ENCODE measurements around the gene ELF3.
"Not testable (repeated sequence)": the region's sequence is repeated elsewhere in the genome, so short reads cannot be mapped to it uniquely, and the experiment has no call there.

Gene ELF3

DNA sequence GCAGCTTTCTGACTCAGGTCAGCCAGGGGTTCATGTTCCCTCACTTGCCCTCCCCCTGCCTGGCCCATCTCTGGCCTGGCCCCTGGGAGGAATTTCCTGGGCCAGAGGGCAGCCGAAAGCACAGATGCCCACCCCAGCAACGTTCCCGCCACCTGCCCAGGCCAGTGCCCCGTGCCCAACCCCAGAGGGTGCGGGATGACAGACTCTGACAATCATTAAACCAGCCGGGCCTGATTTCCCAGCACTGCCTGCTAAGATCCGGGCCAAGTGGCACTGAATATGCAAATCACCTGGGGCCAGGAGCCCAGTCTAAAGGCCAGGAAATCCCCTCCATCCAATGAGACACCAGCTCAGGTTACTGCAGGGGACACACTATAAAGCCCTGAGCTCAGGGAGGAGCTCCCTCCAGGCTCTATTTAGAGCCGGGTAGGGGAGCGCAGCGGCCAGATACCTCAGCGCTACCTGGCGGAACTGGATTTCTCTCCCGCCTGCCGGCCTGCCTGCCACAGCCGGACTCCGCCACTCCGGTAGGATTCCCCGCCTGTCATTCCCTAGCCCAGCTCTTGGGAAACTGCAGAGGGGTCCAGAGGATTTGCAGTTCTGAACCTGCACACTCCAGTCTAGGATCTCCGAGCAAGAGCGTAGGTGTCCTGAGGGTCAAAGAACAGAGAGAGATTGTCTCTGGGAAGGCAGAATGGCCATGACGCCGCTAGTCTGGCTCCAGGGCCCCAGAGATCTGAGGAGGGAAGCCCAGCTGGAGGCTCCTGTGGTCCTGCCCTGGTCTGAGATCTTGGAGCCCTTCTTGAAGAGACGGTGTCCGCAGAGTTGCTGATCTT lies at the start of gene ELF3:
ELF3 (plus strand) TSS at position 408 of the 836 bp plus-strand sequence. CDS start 550 bp downstream, outside the sequence.
- Histone ChIP-seq H3K4me1 (ENCODE audit: control insufficient read depth, insufficient read depth, low read length) (peaks cover 46% of the 10 kb centered on the region), H3K9ac (ENCODE audit: low read length) (peak within 1 kb of the TSS; percentile 70), H3K36me3 (ENCODE audit: control insufficient read depth, insufficient read depth, low read length) (peaks cover 34% of the 10 kb centered on the region), H3K4me3 (ENCODE audit: low read depth, low read length) (peak within 1 kb of the TSS; percentile 70), H3K9me3 (ENCODE audit: control insufficient read depth, insufficient read depth, low read depth, low read length) (no peaks in the 10 kb centered on the region), H3K27ac (ENCODE audit: low read depth, low read length) (peak within 1 kb of the TSS; percentile 46; the same call in 1 of the 2 replicates), H3K27me3 (ENCODE audit: control insufficient read depth, insufficient read depth, low read length) (no peaks in the 10 kb centered on the region)

GRCh38 chr1:201962382-201962781 lies 48.0 kb upstream of the ELF3 start:
- H3K27me3 ChIP-seq (ENCODE audit: control insufficient read depth, insufficient read depth, low read length); H3K27ac ChIP-seq (ENCODE audit: low read depth, low read length); H3K9ac ChIP-seq (ENCODE audit: low read length); H3K9me3 ChIP-seq (ENCODE audit: control insufficient read depth, insufficient read depth, low read depth, low read length); H3K4me1 ChIP-seq (ENCODE audit: control insufficient read depth, insufficient read depth, low read length); H3K4me3 ChIP-seq (ENCODE audit: low read depth, low read length): not testable (repeated sequence)
- H3K36me3 ChIP-seq (ENCODE audit: control insufficient read depth, insufficient read depth, low read length): peaks cover 79% of the 10 kb centered on the region

DNA sequence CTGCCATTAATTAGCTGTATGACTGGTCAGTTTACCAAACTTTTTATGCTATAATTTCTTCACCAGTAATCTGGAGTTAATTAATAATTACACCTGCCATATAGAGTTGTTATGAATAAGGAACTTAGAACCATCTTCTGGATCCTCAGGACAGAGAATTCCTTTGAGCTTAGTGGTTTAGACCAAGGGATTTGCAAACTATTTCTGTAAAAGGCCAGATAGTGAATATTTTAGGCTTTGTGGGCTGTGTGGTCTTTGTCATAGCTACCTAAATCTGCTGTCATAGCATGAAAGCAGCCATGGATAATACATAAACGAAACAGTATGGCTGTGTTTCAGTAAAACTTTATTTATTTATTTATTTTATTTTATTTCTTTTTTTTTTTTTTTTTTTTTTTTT lies 46.1 kb upstream of the ELF3 start:
- no peaks in the 10 kb centered on the region for H3K4me1 ChIP-seq (ENCODE audit: control insufficient read depth, insufficient read depth, low read length)
- no peaks in the 10 kb centered on the region for H3K27me3 ChIP-seq (ENCODE audit: control insufficient read depth, insufficient read depth, low read length)
- H3K27ac ChIP-seq (ENCODE audit: low read depth, low read length): no peak overlapping the region
- no peak overlapping the region for H3K9ac ChIP-seq (ENCODE audit: low read length)
- H3K36me3 ChIP-seq (ENCODE audit: control insufficient read depth, insufficient read depth, low read length): peaks cover 81% of the 10 kb centered on the region
- no peaks in the 10 kb centered on the region for H3K9me3 ChIP-seq (ENCODE audit: control insufficient read depth, insufficient read depth, low read depth, low read length)
- H3K4me3 ChIP-seq (ENCODE audit: low read depth, low read length): no peak overlapping the region

DNA sequence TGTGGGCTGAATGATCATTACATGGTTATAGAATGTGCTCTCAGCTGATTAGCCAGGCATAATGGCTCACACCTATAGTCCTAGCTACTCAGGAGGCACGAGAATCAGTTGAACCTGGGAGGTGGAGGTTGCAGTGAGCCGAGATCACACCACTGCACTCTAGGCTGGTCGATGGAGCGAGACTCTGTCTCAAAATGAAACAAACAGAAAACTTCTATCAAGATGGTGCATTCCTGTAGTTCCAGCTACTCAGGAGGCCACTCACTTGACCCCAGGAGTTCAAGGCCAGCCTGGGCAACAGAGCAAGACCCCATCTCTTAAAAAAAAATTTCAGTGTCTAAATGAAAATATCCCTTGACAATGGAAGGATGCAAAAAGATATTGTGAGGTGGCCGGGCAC lies 44.2 kb upstream of the ELF3 start:
- Histone ChIP-seq H3K4me3 (ENCODE audit: low read depth, low read length) (no peak overlapping the region), H3K36me3 (ENCODE audit: control insufficient read depth, insufficient read depth, low read length) (peaks cover 86% of the 10 kb centered on the region), H3K9me3 (ENCODE audit: control insufficient read depth, insufficient read depth, low read depth, low read length) (no peaks in the 10 kb centered on the region), H3K9ac (ENCODE audit: low read length) (no peak overlapping the region), H3K4me1 (ENCODE audit: control insufficient read depth, insufficient read depth, low read length) (no peaks in the 10 kb centered on the region), H3K27ac (ENCODE audit: low read depth, low read length) (no peak overlapping the region), H3K27me3 (ENCODE audit: control insufficient read depth, insufficient read depth, low read length) (no peaks in the 10 kb centered on the region)

DNA sequence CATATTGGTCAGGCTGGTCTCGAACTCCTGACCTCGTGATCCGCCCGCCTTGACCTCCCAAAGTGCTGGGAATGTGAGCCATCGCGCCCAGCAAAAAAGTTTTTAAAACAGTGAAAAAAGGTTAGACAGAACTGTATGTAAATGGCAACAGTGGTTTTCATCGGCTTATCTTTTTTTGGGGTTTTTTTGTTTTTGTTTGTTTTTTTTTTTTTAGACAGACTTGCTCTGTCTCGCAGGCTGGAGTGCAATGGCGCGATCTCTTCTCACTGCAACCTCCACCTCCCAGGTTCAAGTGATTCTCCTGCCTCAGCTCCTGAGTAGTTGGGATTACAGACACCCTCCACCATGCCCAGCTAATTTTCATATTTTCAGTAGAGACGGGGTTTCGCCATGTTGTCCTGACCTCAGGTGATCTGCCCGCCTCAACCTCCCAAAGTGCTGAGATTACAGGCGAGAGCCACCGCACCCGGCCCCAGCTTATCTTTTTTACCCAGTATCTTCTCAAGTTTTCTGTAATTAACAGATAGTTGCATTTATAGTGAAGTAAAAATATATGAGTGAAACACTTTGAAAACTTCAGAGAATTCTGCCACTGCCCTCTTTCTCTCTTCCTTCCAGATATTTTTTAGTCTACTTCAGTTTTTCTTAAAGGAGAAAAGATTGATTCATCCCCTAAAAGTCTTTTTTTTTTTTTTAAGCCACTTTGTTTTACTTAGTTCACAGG lies 42.0 kb upstream of the ELF3 start:
- Histone ChIP-seq H3K4me3 (ENCODE audit: low read depth, low read length) (no peak overlapping the region), H3K9ac (ENCODE audit: low read length) (no peak overlapping the region), H3K27me3 (ENCODE audit: control insufficient read depth, insufficient read depth, low read length) (no peaks in the 10 kb centered on the region), H3K27ac (ENCODE audit: low read depth, low read length) (no peak overlapping the region), H3K9me3 (ENCODE audit: control insufficient read depth, insufficient read depth, low read depth, low read length) (no peaks in the 10 kb centered on the region), H3K4me1 (ENCODE audit: control insufficient read depth, insufficient read depth, low read length) (no peaks in the 10 kb centered on the region), H3K36me3 (ENCODE audit: control insufficient read depth, insufficient read depth, low read length) (peaks cover 67% of the 10 kb centered on the region)

- H3K27ac ChIP-seq (ENCODE audit: low read depth, low read length): no peak overlapping the region
- H3K9ac ChIP-seq (ENCODE audit: low read length): no peak overlapping the region
- peaks cover 50% of the 10 kb centered on the region for H3K36me3 ChIP-seq (ENCODE audit: control insufficient read depth, insufficient read depth, low read length)
- no peak overlapping the region for H3K4me3 ChIP-seq (ENCODE audit: low read depth, low read length)
- no peaks in the 10 kb centered on the region for H3K4me1 ChIP-seq (ENCODE audit: control insufficient read depth, insufficient read depth, low read length)
- H3K9me3 ChIP-seq (ENCODE audit: control insufficient read depth, insufficient read depth, low read depth, low read length): no peaks in the 10 kb centered on the region
- no peaks in the 10 kb centered on the region for H3K27me3 ChIP-seq (ENCODE audit: control insufficient read depth, insufficient read depth, low read length)
Measured at GRCh38 chr1:201970334-201971159, 39.8 kb upstream of the ELF3 start.

GRCh38 chr1:201982082-201982622 lies 28.2 kb upstream of the ELF3 start:
- Histone ChIP-seq H3K27ac (ENCODE audit: low read depth, low read length) (no peak overlapping the region), H3K27me3 (ENCODE audit: control insufficient read depth, insufficient read depth, low read length) (no peaks in the 10 kb centered on the region), H3K9me3 (ENCODE audit: control insufficient read depth, insufficient read depth, low read depth, low read length) (no peaks in the 10 kb centered on the region), H3K9ac (ENCODE audit: low read length) (peak overlapping the region; percentile 66), H3K4me3 (ENCODE audit: low read depth, low read length) (peak overlapping the region; percentile 76), H3K4me1 (ENCODE audit: control insufficient read depth, insufficient read depth, low read length) (peaks cover 8% of the 10 kb centered on the region; the same call in 1 of the 2 replicates), H3K36me3 (ENCODE audit: control insufficient read depth, insufficient read depth, low read length) (no peaks in the 10 kb centered on the region)

GRCh38 chr1:201982623-201983379 lies 27.6 kb upstream of the ELF3 start, which contains the start of gene RNPEP:
Gene RNPEP, plus strand, starts transcription at chr1:201982648. Its CDS starts 19 bp downstream, at chr1:201982667.
- H3K4me1 ChIP-seq (ENCODE audit: control insufficient read depth, insufficient read depth, low read length): peaks cover 8% of the 10 kb centered on the region; the same call in 1 of the 2 replicates
- peak within 1 kb of the TSS; percentile 76 for H3K4me3 ChIP-seq (ENCODE audit: low read depth, low read length)
- peak within 1 kb of the TSS; percentile 54; the same call in 1 of the 2 replicates for H3K27ac ChIP-seq (ENCODE audit: low read depth, low read length)
- H3K9me3 ChIP-seq (ENCODE audit: control insufficient read depth, insufficient read depth, low read depth, low read length): no peaks in the 10 kb centered on the region
- H3K9ac ChIP-seq (ENCODE audit: low read length): peak within 1 kb of the TSS; percentile 73
- no peaks in the 10 kb centered on the region for H3K36me3 ChIP-seq (ENCODE audit: control insufficient read depth, insufficient read depth, low read length)
- no peaks in the 10 kb centered on the region for H3K27me3 ChIP-seq (ENCODE audit: control insufficient read depth, insufficient read depth, low read length)

GRCh38 chr1:201983380-201983805 lies 27.0 kb upstream of the ELF3 start:
- Histone ChIP-seq H3K27me3 (ENCODE audit: control insufficient read depth, insufficient read depth, low read length) (no peaks in the 10 kb centered on the region), H3K4me1 (ENCODE audit: control insufficient read depth, insufficient read depth, low read length) (peaks cover 8% of the 10 kb centered on the region; the same call in 1 of the 2 replicates), H3K9me3 (ENCODE audit: control insufficient read depth, insufficient read depth, low read depth, low read length) (no peaks in the 10 kb centered on the region), H3K36me3 (ENCODE audit: control insufficient read depth, insufficient read depth, low read length) (peaks cover under 1% of the 10 kb centered on the region), H3K9ac (ENCODE audit: low read length) (peak overlapping the region; percentile 73), H3K4me3 (ENCODE audit: low read depth, low read length) (peak overlapping the region; percentile 76), H3K27ac (ENCODE audit: low read depth, low read length) (peak overlapping the region; percentile 0; the same call in 1 of the 2 replicates)

GRCh38 chr1:201984446-201984845 lies 25.9 kb upstream of the ELF3 start:
- H3K27me3 ChIP-seq (ENCODE audit: control insufficient read depth, insufficient read depth, low read length): no peaks in the 10 kb centered on the region
- H3K4me3 ChIP-seq (ENCODE audit: low read depth, low read length): no peak overlapping the region; the same call in 1 of the 2 replicates
- peaks cover 8% of the 10 kb centered on the region; the same call in 1 of the 2 replicates for H3K4me1 ChIP-seq (ENCODE audit: control insufficient read depth, insufficient read depth, low read length)
- no peaks in the 10 kb centered on the region for H3K9me3 ChIP-seq (ENCODE audit: control insufficient read depth, insufficient read depth, low read depth, low read length)
- H3K36me3 ChIP-seq (ENCODE audit: control insufficient read depth, insufficient read depth, low read length): peaks cover 11% of the 10 kb centered on the region
- no peak overlapping the region for H3K9ac ChIP-seq (ENCODE audit: low read length)
- H3K27ac ChIP-seq (ENCODE audit: low read depth, low read length): no peak overlapping the region

Data from HUES6 (cell line).